Smooth muscle cell (in vitro differentiated cells): ENCODE measurements around the gene SMIM21. TPM values are rescaled to one million over a fixed set of nuclear protein-coding genes. Genes with fewer than 3 reads are reported as not detected.

Experiments used
- DNase-seq: peaks from one replicate; lab custom pipeline; 2025; ENCODE audit not compliant: unreplicated experiment; lab: John Stamatoyannopoulos, UW
- H2AFZ ChIP-seq: fragments of 200-600 bp; sonication (generic); 2 replicates; pipeline ENCODE4 v1.6.0; 2016; ENCODE audit warnings: antibody characterized with exemption, low read depth, mild to moderate bottlenecking
- H3F3A ChIP-seq: fragments of 200-600 bp; sonication (generic); 2 replicates; pipeline ENCODE4 v1.6.0; 2017; ENCODE audit warnings: antibody characterized with exemption, low read depth
- H3K27ac ChIP-seq: fragments of 200-600 bp; sonication (generic); 2 replicates; pipeline ENCODE4 v1.5.1; 2016; ENCODE audit warnings: low read depth, mild to moderate bottlenecking
- H3K27me3 ChIP-seq: fragments of 200-600 bp; sonication (generic); 2 replicates; pipeline ENCODE4 v1.6.1; 2016; ENCODE audit warnings: low read depth, mild to moderate bottlenecking
- H3K36me3 ChIP-seq: fragments of 200-600 bp; sonication (generic); 2 replicates; pipeline ENCODE4 v1.5.1; 2016; ENCODE audit warnings: low read depth
- H3K4me1 ChIP-seq: fragments of 200-600 bp; sonication (generic); 2 replicates; pipeline ENCODE4 v1.5.1; 2016; ENCODE audit warnings: low read depth
- H3K4me2 ChIP-seq: fragments of 200-600 bp; sonication (generic); 2 replicates; pipeline ENCODE4 v1.6.0; 2016; ENCODE audit warnings: mild to moderate bottlenecking
- H3K4me3 ChIP-seq: fragments of 200-600 bp; sonication (generic); 2 replicates; pipeline ENCODE4 v1.5.1; 2016; ENCODE audit warnings: mild to moderate bottlenecking
- H3K79me2 ChIP-seq: fragments of 200-600 bp; sonication (generic); 2 replicates; pipeline ENCODE4 v1.6.0; 2016; ENCODE audit warnings: low read depth, mild to moderate bottlenecking
- H3K9ac ChIP-seq: fragments of 200-600 bp; sonication (generic); 2 replicates; pipeline ENCODE4 v1.6.0; 2016; ENCODE audit warnings: low read depth
- H3K9me3 ChIP-seq: fragments of 200-600 bp; sonication (generic); replicated peaks from 2 replicates; pipeline ENCODE4 v1.5.1; 2016; ENCODE audit warnings: low read depth
- H4K20me1 ChIP-seq: fragments of 200-600 bp; sonication (generic); 2 replicates; pipeline ENCODE4 v1.6.0; 2016; ENCODE audit warnings: low read depth
- WGBS: methylation state at CpG from one replicate; pipeline ENCODE4 v1.1.7; 2016; ENCODE audit warnings: low lambda C conversion rate; 5-methylcytosine and 5-hydroxymethylcytosine counted together
- polyA plus RNA-seq: library from polyadenylated mRNA; unstranded; fragments of >200 nt; fragmentation: Nextera tagmentation; extraction: Ambion mirVana; gene quantifications from 2 replicates; pipeline ENCODE4 v1.2.1, GENCODE V29; 2016
- total RNA-seq: library from RNA; depleted of rRNA; stranded (reverse); fragments of >200 nt; gene quantifications from 2 replicates; pipeline ENCODE4 v1.2.3, GENCODE V29; 2014
- TF ChIP-seq, protein P1 (sequence below): fragments of 200-600 bp; sonication (generic); IDR thresholded peaks from 2 replicates; pipeline ENCODE4 v1.5.1; 2017; ENCODE audit warnings: borderline replicate concordance, mild to moderate bottlenecking, antibody characterized with exemption; ENCODE audit not compliant: insufficient read depth, poor library complexity, severe bottlenecking

SMIM21 gene
- total RNA-seq = not detected in 2 replicates
- not detected in 2 replicates for polyA plus RNA-seq

DNA sequence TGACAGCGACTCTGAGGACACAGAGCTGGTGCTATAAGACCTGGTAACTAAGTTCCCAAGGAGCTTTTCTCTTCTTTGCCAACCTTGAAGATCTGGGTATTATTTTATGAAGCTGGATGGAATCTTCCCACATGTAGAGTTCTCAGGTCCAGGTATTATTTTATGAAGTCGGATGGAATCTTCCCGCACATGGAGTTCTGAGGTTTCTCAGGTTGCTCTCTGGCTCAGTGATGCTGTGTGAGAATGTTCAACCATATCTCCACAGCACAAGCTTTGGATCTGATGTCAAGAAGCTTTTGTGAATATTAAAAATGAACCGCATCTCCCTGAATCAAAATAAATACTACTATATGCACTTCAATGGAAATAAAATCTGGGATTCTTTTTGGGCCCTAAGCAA, at the start of gene SMIM21:
TSS of gene SMIM21 (minus strand) at position 101 of the 400 bp plus-strand sequence. CDS start 140 bp downstream, outside the sequence.
- Histone ChIP-seq H3K4me3 (no peak within 1 kb of the TSS), H3K9me3 (no peaks in the 10 kb centered on the region), H3K27ac (no peak within 1 kb of the TSS), H3K36me3 (no peaks in the 10 kb centered on the region), H3K4me1 (peaks cover 4% of the 10 kb centered on the region), H3K4me2 (no peak within 1 kb of the TSS), H3K79me2 (no peaks in the 10 kb centered on the region), H4K20me1 (no peaks in the 10 kb centered on the region), H3F3A (peaks cover 16% of the 10 kb centered on the region), H3K27me3 (no peaks in the 10 kb centered on the region), H2AFZ (no peak within 1 kb of the TSS), H3K9ac (no peak within 1 kb of the TSS)
- no peak for DNase-seq
- 99% methylated on average over 4 of the region's 4 CpGs for WGBS
- TF ChIP-seq, protein P1, sequence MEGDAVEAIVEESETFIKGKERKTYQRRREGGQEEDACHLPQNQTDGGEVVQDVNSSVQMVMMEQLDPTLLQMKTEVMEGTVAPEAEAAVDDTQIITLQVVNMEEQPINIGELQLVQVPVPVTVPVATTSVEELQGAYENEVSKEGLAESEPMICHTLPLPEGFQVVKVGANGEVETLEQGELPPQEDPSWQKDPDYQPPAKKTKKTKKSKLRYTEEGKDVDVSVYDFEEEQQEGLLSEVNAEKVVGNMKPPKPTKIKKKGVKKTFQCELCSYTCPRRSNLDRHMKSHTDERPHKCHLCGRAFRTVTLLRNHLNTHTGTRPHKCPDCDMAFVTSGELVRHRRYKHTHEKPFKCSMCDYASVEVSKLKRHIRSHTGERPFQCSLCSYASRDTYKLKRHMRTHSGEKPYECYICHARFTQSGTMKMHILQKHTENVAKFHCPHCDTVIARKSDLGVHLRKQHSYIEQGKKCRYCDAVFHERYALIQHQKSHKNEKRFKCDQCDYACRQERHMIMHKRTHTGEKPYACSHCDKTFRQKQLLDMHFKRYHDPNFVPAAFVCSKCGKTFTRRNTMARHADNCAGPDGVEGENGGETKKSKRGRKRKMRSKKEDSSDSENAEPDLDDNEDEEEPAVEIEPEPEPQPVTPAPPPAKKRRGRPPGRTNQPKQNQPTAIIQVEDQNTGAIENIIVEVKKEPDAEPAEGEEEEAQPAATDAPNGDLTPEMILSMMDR = no peak

DNA sequence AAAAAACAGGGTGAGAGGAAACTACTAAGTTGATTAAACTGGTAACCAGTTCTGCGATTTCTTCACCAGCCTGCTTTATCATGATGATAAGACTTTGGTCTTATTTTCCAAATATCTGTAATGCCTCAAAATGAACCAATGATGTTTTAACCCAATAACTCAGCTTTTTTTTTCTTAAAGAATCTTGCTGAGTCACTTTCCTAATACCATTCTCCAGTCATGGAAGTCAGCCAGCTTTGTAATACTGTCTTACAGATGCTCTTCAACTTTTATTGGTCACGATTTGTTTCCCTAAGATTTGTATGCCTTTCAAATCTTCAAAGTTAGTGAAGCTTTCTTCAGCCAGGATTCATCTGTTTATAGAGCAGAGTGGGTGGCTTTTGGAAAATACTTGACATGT, 47.7 kb upstream of the SMIM21 start:
- no peaks in the 10 kb centered on the region for H3K36me3 ChIP-seq
- H3K9ac ChIP-seq = peak overlapping the region; percentile 56
- no peaks in the 10 kb centered on the region for H3K4me1 ChIP-seq
- 21% methylated on average over 2 of the region's 2 CpGs for WGBS
- H3K27ac ChIP-seq = peak overlapping the region; percentile 90
- no peaks in the 10 kb centered on the region for H3K79me2 ChIP-seq
- no peak for DNase-seq
- no peaks in the 10 kb centered on the region for H4K20me1 ChIP-seq
- H2AFZ ChIP-seq = peak overlapping the region; percentile 20
- no peaks in the 10 kb centered on the region for H3K9me3 ChIP-seq
- peaks cover 9% of the 10 kb centered on the region for H3F3A ChIP-seq
- TF ChIP-seq, protein P1 = no peak
- no peaks in the 10 kb centered on the region for H3K27me3 ChIP-seq
- H3K4me2 ChIP-seq = peak overlapping the region; percentile 60
- H3K4me3 ChIP-seq = no peak overlapping the region

DNA sequence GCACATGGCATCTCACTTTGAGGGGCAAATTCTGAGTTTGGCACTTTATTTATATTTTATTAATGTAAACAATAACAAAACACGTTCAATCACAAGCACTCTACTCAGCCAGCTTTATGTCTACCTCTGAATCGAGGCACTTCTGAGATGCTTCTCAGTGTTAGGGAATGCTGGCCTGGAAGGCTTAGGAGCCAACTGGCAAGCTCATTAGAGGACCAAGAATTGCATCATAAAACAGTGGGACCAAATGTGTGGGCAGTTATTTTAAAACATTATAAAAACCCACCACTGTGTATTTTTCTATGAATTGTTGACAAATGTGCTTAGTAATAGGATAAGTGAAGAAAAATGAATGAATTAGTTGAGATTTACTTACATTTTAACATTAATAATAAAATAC, 46.8 kb upstream of the SMIM21 start:
- no peaks in the 10 kb centered on the region for H3K4me1 ChIP-seq
- no peak for DNase-seq
- no peaks in the 10 kb centered on the region for H3K27me3 ChIP-seq
- H3K79me2 ChIP-seq = no peaks in the 10 kb centered on the region
- TF ChIP-seq, protein P1 = no peak
- no peaks in the 10 kb centered on the region for H4K20me1 ChIP-seq
- no peak overlapping the region for H2AFZ ChIP-seq
- 68% methylated on average over 2 of the region's 2 CpGs for WGBS
- H3K36me3 ChIP-seq = no peaks in the 10 kb centered on the region
- H3K4me2 ChIP-seq = peak overlapping the region; percentile 60
- peaks cover 9% of the 10 kb centered on the region for H3F3A ChIP-seq
- no peak overlapping the region for H3K9ac ChIP-seq
- H3K4me3 ChIP-seq = no peak overlapping the region
- H3K27ac ChIP-seq = peak overlapping the region; percentile 90
- no peaks in the 10 kb centered on the region for H3K9me3 ChIP-seq

DNA sequence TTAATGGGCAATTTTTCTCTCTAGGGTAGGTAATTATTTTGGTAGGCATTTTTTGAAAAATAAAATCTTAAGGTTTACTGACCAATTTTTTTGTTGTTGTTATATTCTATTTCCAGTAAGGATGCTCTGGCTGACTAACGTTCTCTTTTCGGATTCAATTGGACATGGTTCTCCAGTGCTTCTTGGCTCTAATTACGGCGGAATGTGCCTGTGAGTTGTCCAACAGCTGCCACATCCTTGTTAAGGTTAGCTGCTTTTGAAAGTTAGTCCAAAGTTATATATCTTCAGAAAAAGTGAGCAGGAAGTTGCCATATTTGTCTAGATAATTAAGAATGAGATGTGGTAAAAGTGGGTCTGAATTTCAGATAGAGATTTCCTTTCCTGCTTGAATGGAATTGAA, 45.8 kb upstream of the SMIM21 start:
- no peaks in the 10 kb centered on the region for H3K27me3 ChIP-seq
- no peaks in the 10 kb centered on the region for H3K4me1 ChIP-seq
- H3F3A ChIP-seq = peaks cover 9% of the 10 kb centered on the region
- no peaks in the 10 kb centered on the region for H3K79me2 ChIP-seq
- H3K9me3 ChIP-seq = no peaks in the 10 kb centered on the region
- TF ChIP-seq, protein P1 = no peak
- no peak overlapping the region for H3K9ac ChIP-seq
- peak overlapping the region; percentile 90 for H3K27ac ChIP-seq
- no peaks in the 10 kb centered on the region for H4K20me1 ChIP-seq
- H3K4me3 ChIP-seq = no peak overlapping the region
- 62% methylated on average over 4 of the region's 4 CpGs for WGBS
- H2AFZ ChIP-seq = peak overlapping the region; percentile 32
- H3K36me3 ChIP-seq = no peaks in the 10 kb centered on the region
- H3K4me2 ChIP-seq = no peak overlapping the region
- DNase-seq = no peak
